Measurements from ENCODE around the gene MTCL3.
"Not testable (repeated sequence)": the region's sequence is repeated elsewhere in the genome, so short reads cannot be mapped to it uniquely, and the experiment has no call there.

Gene MTCL3

DNA sequence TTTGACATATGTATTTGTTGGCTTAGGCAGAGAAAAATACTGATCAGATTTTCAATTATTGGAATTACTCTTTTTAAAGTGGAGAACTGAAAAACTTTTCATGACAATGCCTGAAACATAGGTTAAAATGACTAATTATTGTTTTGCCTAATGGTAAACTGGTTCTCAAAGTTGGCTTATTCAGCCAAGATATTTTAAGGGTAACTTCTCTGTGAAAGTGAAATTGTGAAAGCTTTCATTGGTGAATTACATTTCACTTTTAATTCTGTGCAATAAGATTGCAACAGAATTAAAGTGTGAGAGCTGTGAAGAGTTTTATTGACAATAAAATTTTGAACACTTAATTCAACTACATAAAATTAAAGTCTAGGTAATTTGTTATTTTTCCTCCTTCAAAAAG, 84.5 kb downstream of the MTCL3 start:
- DNase-seq (ENCODE audit: low read depth, low spot score): no peak

DNA sequence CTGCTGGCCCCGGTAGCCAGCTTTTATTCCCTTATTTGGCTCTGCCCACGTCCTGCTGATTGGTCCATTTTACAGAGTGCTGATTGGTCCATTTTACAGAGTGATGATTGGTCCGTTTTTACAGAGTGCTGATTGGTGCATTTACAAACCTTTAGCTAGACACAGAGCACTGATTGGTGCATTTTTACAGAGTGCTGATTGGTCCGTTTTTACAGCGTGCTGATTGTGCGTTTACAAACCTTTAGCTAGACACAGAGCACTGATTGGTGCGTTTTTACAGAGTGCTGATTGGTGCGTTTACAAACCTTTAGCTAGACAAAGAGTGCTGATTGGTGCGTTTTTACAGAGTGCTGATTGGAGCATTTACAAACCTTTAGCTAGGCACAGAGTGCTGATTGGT, 90.6 kb downstream of the MTCL3 start:
- DNase-seq (ENCODE audit: low read depth, low spot score): not testable (repeated sequence)

DNA sequence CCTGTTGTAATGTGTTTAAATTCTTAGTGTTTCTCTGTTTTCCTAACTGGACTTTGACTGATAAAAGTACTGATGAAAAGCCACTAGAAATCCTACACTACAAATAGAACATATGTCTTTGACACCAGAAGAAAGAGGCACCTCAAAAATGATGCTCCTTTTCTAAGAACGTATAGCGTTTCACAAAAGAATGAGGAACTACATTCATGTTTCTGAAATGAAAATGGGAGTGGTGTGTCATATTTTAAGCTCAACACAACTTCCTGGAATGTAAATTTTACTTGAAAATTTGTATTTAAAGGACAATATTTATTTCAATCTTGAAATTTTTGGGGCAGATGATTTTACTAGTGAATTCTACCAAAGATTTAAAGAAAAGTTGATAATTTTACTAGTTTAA, 95.2 kb downstream of the MTCL3 start:
- DNase-seq (ENCODE audit: low read depth, low spot score): no peak

All from astrocyte of the hippocampus (primary cell).